Liver (tissue), 9 donors: ENCODE results near the gene KBTBD13. TPM values are rescaled to one million over a fixed set of nuclear protein-coding genes. Genes with fewer than 3 reads are reported as not detected.
A peak's percentile ranks its signal among the peaks of the same experiment; 100 is the strongest.
"Not testable (repeated sequence)": the region's sequence is repeated elsewhere in the genome, so short reads cannot be mapped to it uniquely, and the experiment has no call there.

ENCODE experiments used
- DNase-seq: peaks from one replicate; pipeline ENCODE4 v3.0.0-alpha.2; 2017; ENCODE audit warnings: low spot score
- H3K27ac ChIP-seq, 2 donors: one replicate each; pipeline ENCODE4 v1.7.0; 2013; ENCODE audit warnings: inconsistent platforms in 2 of 2, low read length in 2 of 2, control low read depth in 1 of 2, low read depth in 1 of 2, mild to moderate bottlenecking in 1 of 2
- H3K27me3 ChIP-seq, 4 donors: one replicate each; pipeline versions ENCODE4 v1.6.1 to v1.7.0; 2013; ENCODE audit warnings: low read length in 3 of 4, inconsistent platforms in 1 of 4, mild to moderate bottlenecking in 1 of 4, moderate library complexity in 1 of 4; ENCODE audit not compliant: control insufficient read depth in 4 of 4, insufficient read depth in 4 of 4
- H3K36me3 ChIP-seq, 4 donors: one replicate each; pipeline versions ENCODE4 v1.6.1 to v1.7.0; 2013; ENCODE audit warnings: low read length in 3 of 4, mild to moderate bottlenecking in 3 of 4, low read depth in 1 of 4, moderate library complexity in 1 of 4; ENCODE audit not compliant: control insufficient read depth in 4 of 4, insufficient read depth in 3 of 4
- H3K4me1 ChIP-seq, 4 donors: one replicate each; pipeline versions ENCODE4 v1.6.1 to v1.7.0; 2013; ENCODE audit warnings: low read length in 3 of 4, mild to moderate bottlenecking in 3 of 4, moderate library complexity in 1 of 4; ENCODE audit not compliant: control insufficient read depth in 4 of 4, insufficient read depth in 4 of 4
- H3K4me3 ChIP-seq, 3 donors: one replicate each; pipeline versions ENCODE4 v1.6.1 to v1.7.0; 2013; ENCODE audit warnings: low read length in 3 of 3, control low read depth in 1 of 3, low read depth in 1 of 3, mild to moderate bottlenecking in 1 of 3
- H3K9ac ChIP-seq, 2 donors: one replicate each; pipeline ENCODE4 v1.7.0; 2013; ENCODE audit warnings: low read length in 2 of 2, mild to moderate bottlenecking in 2 of 2, moderate library complexity in 2 of 2, control low read depth in 1 of 2, low read depth in 1 of 2
- H3K9me3 ChIP-seq, 4 donors: one replicate each; pipeline versions ENCODE4 v1.6.1 to v1.7.0; 2013; ENCODE audit warnings: low read length in 3 of 4; ENCODE audit not compliant: control insufficient read depth in 4 of 4
- EGR1 ChIP-seq, 2 donors: IDR thresholded peaks; 2 replicates each; pipeline ENCODE4 v1.6.1; 2016 to 2018; ENCODE audit warnings: antibody characterized with exemption in 2 of 2, low read depth in 2 of 2
- FOXA1 ChIP-seq: IDR thresholded peaks from 2 replicates; pipeline ENCODE4 v1.6.1; 2016; ENCODE audit warnings: antibody characterized with exemption
- FOXA2 ChIP-seq: IDR thresholded peaks from 2 replicates; pipeline ENCODE4 v1.6.1; 2016; ENCODE audit warnings: antibody characterized with exemption
- GABPA ChIP-seq, 2 donors: IDR thresholded peaks in 1 of 2; conservative IDR thresholded peaks in 1 of 2; 2 replicates each; pipeline ENCODE4 v1.6.1; 2016; ENCODE audit warnings: antibody characterized with exemption in 2 of 2, mild to moderate bottlenecking in 1 of 2, moderate library complexity in 1 of 2
- HNF4A ChIP-seq, 2 donors: conservative IDR thresholded peaks; 2 replicates each; pipeline ENCODE4 v1.6.1; 2016; ENCODE audit warnings: antibody characterized with exemption in 2 of 2, mild to moderate bottlenecking in 2 of 2
- HNF4G ChIP-seq: IDR thresholded peaks from 2 replicates; pipeline ENCODE4 v1.6.1; 2016; ENCODE audit warnings: antibody characterized with exemption
- RAD21 ChIP-seq, 2 donors: IDR thresholded peaks; 2 replicates each; pipeline ENCODE4 v1.6.1; 2016; ENCODE audit warnings: antibody characterized with exemption in 2 of 2, mild to moderate bottlenecking in 2 of 2
- REST ChIP-seq: IDR thresholded peaks from 2 replicates; pipeline ENCODE4 v1.6.1; 2016; ENCODE audit warnings: antibody characterized with exemption, mild to moderate bottlenecking
- RXRA ChIP-seq, 2 donors: IDR thresholded peaks; 2 replicates each; pipeline ENCODE4 v1.6.1; 2017 to 2018; ENCODE audit warnings: antibody characterized with exemption in 2 of 2, mild to moderate bottlenecking in 1 of 2
- SP1 ChIP-seq: IDR thresholded peaks from 2 replicates; pipeline ENCODE4 v1.6.1; 2018; ENCODE audit warnings: antibody characterized with exemption, mild to moderate bottlenecking
- TAF1 ChIP-seq: conservative IDR thresholded peaks from 2 replicates; pipeline ENCODE4 v1.6.1; 2016; ENCODE audit warnings: antibody characterized with exemption, mild to moderate bottlenecking
- YY1 ChIP-seq: IDR thresholded peaks from 2 replicates; pipeline ENCODE4 v1.6.1; 2016; ENCODE audit warnings: antibody characterized with exemption, mild to moderate bottlenecking
- WGBS: extraction: QIAGEN DNeasy Blood & Tissue Kit; methylation state at CpG from one replicate; pipeline ENCODE4 v1.1.7; 2013; 5-methylcytosine and 5-hydroxymethylcytosine counted together
- polyA plus RNA-seq, 2 donors: library from polyadenylated mRNA; stranded (reverse) in 1 of 2; unstranded in 1 of 2; fragments of 200-250 nt in 1 of 2; fragments of >200 nt in 1 of 2; fragmentation: Nextera tagmentation in 1 of 2; extraction: Ambion mirVana in 1 of 2; gene quantifications; one replicate each; pipeline versions ENCODE4 v1.2.1 to v1.2.3, GENCODE V29; 2013 to 2015
- total RNA-seq, 2 donors: library from RNA; depleted of rRNA; stranded (reverse); fragments of >200 nt; gene quantifications; one replicate each; pipeline ENCODE4 v1.2.3, GENCODE V29; 2014
- TF ChIP-seq, protein P1 (sequence below): fragments of 150-350 bp; IDR thresholded peaks from 2 replicates; pipeline ENCODE4 v1.5.1; 2017; ENCODE audit warnings: improper control_type of control experiment, low read depth, low read length; ENCODE audit not compliant: missing input control
- TF ChIP-seq, protein P2 (sequence below): IDR thresholded peaks from 2 replicates; pipeline ENCODE4 v1.6.1; 2016; ENCODE audit warnings: antibody characterized with exemption
- TF ChIP-seq, protein P3 (sequence below): IDR thresholded peaks from 2 replicates; pipeline ENCODE4 v1.6.1; 2016; ENCODE audit warnings: antibody characterized with exemption
- donor health status: healthy.
- donor health status: healthy.
- donor health status: healthy.
- donor health status: healthy.
- donor health status: healthy.

Gene KBTBD13
- total and polyA plus RNA-seq, 4 donors: not detected

GRCh38 chr15:65042776-65043327, 33.7 kb upstream of the KBTBD13 start:
- TF ChIP-seq TAF1 (no peak), REST (no peak), FOXA2 (no peak), EGR1 (IDR thresholded peaks at IDR 0.05; ENCODE audit: low read depth in 2 of 2) (no peak), HNF4G (no peak), RAD21 (IDR thresholded peaks at IDR 0.05) (no peak), FOXA1 (no peak), YY1 (no peak), GABPA (IDR thresholded peaks at IDR 0.05 in 1 of 2, conservative IDR thresholded peaks at IDR 0.05 in 1 of 2) (no peak), SP1 (no peak)
- TF ChIP-seq, protein P1, sequence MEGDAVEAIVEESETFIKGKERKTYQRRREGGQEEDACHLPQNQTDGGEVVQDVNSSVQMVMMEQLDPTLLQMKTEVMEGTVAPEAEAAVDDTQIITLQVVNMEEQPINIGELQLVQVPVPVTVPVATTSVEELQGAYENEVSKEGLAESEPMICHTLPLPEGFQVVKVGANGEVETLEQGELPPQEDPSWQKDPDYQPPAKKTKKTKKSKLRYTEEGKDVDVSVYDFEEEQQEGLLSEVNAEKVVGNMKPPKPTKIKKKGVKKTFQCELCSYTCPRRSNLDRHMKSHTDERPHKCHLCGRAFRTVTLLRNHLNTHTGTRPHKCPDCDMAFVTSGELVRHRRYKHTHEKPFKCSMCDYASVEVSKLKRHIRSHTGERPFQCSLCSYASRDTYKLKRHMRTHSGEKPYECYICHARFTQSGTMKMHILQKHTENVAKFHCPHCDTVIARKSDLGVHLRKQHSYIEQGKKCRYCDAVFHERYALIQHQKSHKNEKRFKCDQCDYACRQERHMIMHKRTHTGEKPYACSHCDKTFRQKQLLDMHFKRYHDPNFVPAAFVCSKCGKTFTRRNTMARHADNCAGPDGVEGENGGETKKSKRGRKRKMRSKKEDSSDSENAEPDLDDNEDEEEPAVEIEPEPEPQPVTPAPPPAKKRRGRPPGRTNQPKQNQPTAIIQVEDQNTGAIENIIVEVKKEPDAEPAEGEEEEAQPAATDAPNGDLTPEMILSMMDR: no peak
- 72% methylated on average over 4 of the region's 4 CpGs for WGBS
- no peak overlapping the region for H3K4me3 ChIP-seq
- no peak for DNase-seq
- no peaks in the 10 kb centered on the region for H3K36me3 ChIP-seq
- peaks cover 3 to 19% (median 16%) of the 10 kb centered on the region in 4 donors for H3K4me1 ChIP-seq
- H3K9ac ChIP-seq: no peak overlapping the region
- no peak overlapping the region for H3K27ac ChIP-seq
- H3K9me3 ChIP-seq: no peaks in the 10 kb centered on the region
- no peaks in the 10 kb centered on the region for H3K27me3 ChIP-seq

DNA sequence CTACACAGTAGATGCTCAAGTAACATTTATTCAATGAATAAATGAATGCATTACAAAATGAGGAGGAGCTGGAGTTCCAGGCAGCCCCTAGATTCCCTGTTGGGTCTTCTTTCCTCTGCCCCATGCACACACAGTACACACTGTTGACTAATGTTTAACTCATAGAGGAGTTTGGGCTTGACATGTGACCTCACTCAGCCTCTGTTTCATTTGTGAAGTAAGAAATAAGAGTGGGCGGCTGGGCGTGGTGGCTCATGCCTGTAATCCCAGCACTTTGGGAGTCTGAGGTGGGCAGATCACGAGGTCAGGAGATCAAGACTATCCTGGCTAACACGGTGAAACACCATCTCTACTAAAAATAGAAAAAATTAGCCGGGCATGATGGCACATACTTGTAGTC, 32.3 kb upstream of the KBTBD13 start:
- H3K9ac ChIP-seq, H3K36me3 ChIP-seq, H3K4me3 ChIP-seq, H3K9me3 ChIP-seq, H3K27me3 ChIP-seq, DNase-seq: not testable (repeated sequence)
- TF ChIP-seq FOXA2 (peak; percentile 35), FOXA1 (peak; percentile 7), REST (peak; percentile 35), RXRA (IDR thresholded peaks at IDR 0.05) (peak in 1 of 2 donors; percentile 53), SP1 (peak; percentile 51), EGR1 (IDR thresholded peaks at IDR 0.05; ENCODE audit: low read depth in 2 of 2) (peak; percentile 97 to 98), HNF4A (conservative IDR thresholded peaks at IDR 0.05) (peak; percentile 46 to 53)
- TF ChIP-seq, protein P2, sequence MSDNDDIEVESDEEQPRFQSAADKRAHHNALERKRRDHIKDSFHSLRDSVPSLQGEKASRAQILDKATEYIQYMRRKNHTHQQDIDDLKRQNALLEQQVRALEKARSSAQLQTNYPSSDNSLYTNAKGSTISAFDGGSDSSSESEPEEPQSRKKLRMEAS: peak; percentile 23
- TF ChIP-seq, protein P3, sequence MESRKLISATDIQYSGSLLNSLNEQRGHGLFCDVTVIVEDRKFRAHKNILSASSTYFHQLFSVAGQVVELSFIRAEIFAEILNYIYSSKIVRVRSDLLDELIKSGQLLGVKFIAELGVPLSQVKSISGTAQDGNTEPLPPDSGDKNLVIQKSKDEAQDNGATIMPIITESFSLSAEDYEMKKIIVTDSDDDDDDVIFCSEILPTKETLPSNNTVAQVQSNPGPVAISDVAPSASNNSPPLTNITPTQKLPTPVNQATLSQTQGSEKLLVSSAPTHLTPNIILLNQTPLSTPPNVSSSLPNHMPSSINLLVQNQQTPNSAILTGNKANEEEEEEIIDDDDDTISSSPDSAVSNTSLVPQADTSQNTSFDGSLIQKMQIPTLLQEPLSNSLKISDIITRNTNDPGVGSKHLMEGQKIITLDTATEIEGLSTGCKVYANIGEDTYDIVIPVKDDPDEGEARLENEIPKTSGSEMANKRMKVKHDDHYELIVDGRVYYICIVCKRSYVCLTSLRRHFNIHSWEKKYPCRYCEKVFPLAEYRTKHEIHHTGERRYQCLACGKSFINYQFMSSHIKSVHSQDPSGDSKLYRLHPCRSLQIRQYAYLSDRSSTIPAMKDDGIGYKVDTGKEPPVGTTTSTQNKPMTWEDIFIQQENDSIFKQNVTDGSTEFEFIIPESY: peak; percentile 25
- Histone ChIP-seq H3K4me1 (peaks cover 3 to 19% (median 16%) of the 10 kb centered on the region in 4 donors), H3K27ac (peak overlapping the region; percentile 95 to 98)
- WGBS: 28% methylated on average over 5 of the region's 5 CpGs
